NCI-H345 (cell line): Measurements from ENCODE around the gene KPNB1.

ENCODE experiments used
- DNase-seq: peaks from one replicate; lab custom pipeline; 2025; lab: John Stamatoyannopoulos, UW

Gene KPNB1

GRCh38 chr17:47696717-47697642 lies 47.3 kb downstream of the KPNB1 start:
- no peak for DNase-seq

- no peak for DNase-seq
Measured at GRCh38 chr17:47697906-47698711, 48.4 kb downstream of the KPNB1 start.

- peak; percentile 35 for DNase-seq
Measured at GRCh38 chr17:47698749-47699535, 49.2 kb downstream of the KPNB1 start.

- DNase-seq, result no peak
Measured at GRCh38 chr17:47699536-47699840, 49.8 kb downstream of the KPNB1 start.

GRCh38 chr17:47700471-47701449 lies 51.0 kb downstream of the KPNB1 start:
- DNase-seq, result no peak

GRCh38 chr17:47701608-47702007 lies 51.9 kb downstream of the KPNB1 start:
- no peak for DNase-seq

- DNase-seq, result no peak
Measured at GRCh38 chr17:47702391-47702995, 52.8 kb downstream of the KPNB1 start.

GRCh38 chr17:47703191-47703591 lies 53.5 kb downstream of the KPNB1 start:
- no peak for DNase-seq

- DNase-seq, result no peak
Measured at GRCh38 chr17:47703671-47704070, 54.0 kb downstream of the KPNB1 start.

GRCh38 chr17:47704116-47704515 lies 54.4 kb downstream of the KPNB1 start:
- no peak for DNase-seq

- DNase-seq, result no peak
Measured at GRCh38 chr17:47704736-47705135, 55.0 kb downstream of the KPNB1 start.

- DNase-seq, result no peak
Measured at GRCh38 chr17:47705536-47706530, 56.1 kb downstream of the KPNB1 start.

- DNase-seq, result no peak
Measured at GRCh38 chr17:47707056-47707804, 57.5 kb downstream of the KPNB1 start.

GRCh38 chr17:47707884-47708283 lies 58.2 kb downstream of the KPNB1 start:
- DNase-seq, result no peak

- DNase-seq, result no peak
Measured at GRCh38 chr17:47708312-47708863, 58.7 kb downstream of the KPNB1 start.

- DNase-seq, result no peak
Measured at GRCh38 chr17:47708864-47709541, 59.3 kb downstream of the KPNB1 start.

- DNase-seq, result no peak
Measured at GRCh38 chr17:47709594-47709993, 59.9 kb downstream of the KPNB1 start.
